Colonic mucosa (tissue), 4 donors: Measurements from ENCODE around the gene C2orf81. TPM values are rescaled to one million over a fixed set of nuclear protein-coding genes. Genes with fewer than 3 reads are reported as not detected.
A peak's percentile ranks its signal among the peaks of the same experiment; 100 is the strongest.

ENCODE experiments used
- DNase-seq: peaks from one replicate; pipeline ENCODE4 v3.0.0-alpha.2; 2020
- H3K27ac ChIP-seq: fragments of 200-600 bp; one replicate; pipeline ENCODE4 v1.8.0; 2021
- H3K27me3 ChIP-seq: fragments of 200-600 bp; one replicate; pipeline ENCODE4 v1.8.0; 2021
- H3K36me3 ChIP-seq: fragments of 200-600 bp; one replicate; pipeline ENCODE4 v1.8.0; 2021
- H3K4me1 ChIP-seq: fragments of 200-600 bp; one replicate; pipeline ENCODE4 v1.8.0; 2021; ENCODE audit warnings: mild to moderate bottlenecking
- H3K4me3 ChIP-seq: fragments of 200-600 bp; one replicate; pipeline ENCODE4 v1.8.0; 2021
- H3K9ac ChIP-seq, 2 donors: one replicate each; pipeline ENCODE4 v1.7.0; 2013; ENCODE audit warnings: control low read depth in 2 of 2, low read depth in 2 of 2, low read length in 2 of 2
- H3K9me3 ChIP-seq: fragments of 200-600 bp; one replicate; pipeline ENCODE4 v1.8.0; 2021
- intact Hi-C: fragments of 100-400 bp; cut with DNase I; formaldehyde crosslinking; loops from one replicate; pipeline ENCODE4 v1.14.1; 2022
- total RNA-seq, 2 donors: library from RNA; stranded (reverse); fragmentation: NEBNext Ultra II Directional in 1 of 2; extraction: Animal tissue kit (Norgen Biotek cat#: 25700) in 1 of 2; gene quantifications; one replicate each; pipeline ENCODE4 v1.2.1, GENCODE V29; 2021
- TF ChIP-seq, protein P1 (sequence below): fragments of 200-600 bp; IDR thresholded peaks from one replicate; pipeline ENCODE4 v1.8.0; 2022; ENCODE audit warnings: antibody characterized with exemption, mild to moderate bottlenecking
- donor health status: healthy.
- donor health status: DM: no; HTN: no; CAD: no.
- donor health status: DM: no; HTN: no; CAD: no.

Gene C2orf81
- total RNA-seq, 2 donors from 2014 or later, result 0.62 to 1.1 TPM

DNA sequence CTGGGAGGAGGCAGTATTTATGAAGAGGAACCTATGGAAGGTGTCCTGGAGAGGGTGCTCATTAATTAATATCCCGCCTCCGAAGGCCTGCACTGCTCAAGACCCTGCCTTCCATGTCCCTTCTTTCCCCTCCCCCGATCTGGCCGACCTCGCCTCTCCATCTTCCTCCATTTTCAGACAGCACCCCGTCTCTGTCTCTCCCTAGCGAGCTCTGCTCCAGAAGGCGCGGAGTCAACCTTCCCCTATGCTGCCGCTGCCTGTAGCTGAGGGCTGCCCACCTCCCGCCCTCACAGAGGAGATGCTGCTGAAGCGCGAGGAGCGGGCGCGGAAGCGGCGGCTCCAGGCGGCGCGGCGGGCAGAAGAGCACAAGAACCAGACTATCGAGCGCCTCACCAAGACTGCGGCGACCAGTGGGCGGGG, 35.7 kb upstream of the C2orf81 start:
- TF ChIP-seq, protein P1, sequence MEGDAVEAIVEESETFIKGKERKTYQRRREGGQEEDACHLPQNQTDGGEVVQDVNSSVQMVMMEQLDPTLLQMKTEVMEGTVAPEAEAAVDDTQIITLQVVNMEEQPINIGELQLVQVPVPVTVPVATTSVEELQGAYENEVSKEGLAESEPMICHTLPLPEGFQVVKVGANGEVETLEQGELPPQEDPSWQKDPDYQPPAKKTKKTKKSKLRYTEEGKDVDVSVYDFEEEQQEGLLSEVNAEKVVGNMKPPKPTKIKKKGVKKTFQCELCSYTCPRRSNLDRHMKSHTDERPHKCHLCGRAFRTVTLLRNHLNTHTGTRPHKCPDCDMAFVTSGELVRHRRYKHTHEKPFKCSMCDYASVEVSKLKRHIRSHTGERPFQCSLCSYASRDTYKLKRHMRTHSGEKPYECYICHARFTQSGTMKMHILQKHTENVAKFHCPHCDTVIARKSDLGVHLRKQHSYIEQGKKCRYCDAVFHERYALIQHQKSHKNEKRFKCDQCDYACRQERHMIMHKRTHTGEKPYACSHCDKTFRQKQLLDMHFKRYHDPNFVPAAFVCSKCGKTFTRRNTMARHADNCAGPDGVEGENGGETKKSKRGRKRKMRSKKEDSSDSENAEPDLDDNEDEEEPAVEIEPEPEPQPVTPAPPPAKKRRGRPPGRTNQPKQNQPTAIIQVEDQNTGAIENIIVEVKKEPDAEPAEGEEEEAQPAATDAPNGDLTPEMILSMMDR, result no peak

DNA sequence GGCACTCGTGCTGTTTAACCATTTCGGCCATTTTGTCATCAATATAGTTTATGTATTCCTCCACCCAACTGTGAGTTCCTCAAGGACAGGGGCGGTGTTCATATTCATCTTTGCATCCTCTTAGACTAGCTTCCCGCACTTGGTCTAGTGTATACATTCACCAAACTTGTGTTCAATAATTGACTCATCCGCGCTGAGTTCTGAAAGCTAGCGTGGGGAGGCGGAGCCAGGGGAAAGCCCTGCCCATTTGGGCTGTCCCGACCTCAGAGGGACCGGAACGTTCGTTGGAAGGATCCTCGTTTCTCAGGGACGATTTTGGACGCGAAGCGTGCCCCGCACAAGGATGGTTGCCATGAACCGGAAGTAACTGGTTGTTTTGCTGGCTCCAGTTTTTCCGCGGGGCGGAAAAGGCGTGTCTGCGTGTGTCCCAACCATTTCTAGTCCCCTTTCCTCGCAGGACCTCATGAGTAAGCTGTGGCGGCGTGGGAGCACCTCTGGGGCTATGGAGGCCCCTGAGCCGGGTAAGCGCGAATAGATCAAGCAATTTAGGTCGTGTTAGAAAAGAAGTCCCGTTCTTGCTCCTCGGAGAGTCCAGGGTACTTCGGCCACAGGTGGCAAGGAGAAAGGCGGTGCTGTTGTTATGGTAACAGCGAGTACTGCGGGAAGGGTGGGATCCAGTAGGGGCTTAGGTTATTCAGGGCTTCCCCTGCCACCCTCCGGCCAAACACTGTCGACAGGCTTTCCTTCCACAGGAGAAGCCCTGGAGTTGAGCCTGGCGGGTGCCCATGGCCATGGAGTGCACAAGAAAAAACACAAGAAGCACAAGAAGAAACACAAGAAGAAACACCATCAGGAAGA, 33.5 kb upstream of the C2orf81 start, which contains the start of gene INO80B:
INO80B (plus strand) TSS at position 434 of the 858 bp plus-strand sequence; CDS start at position 464, 30 bp downstream.
- Histone ChIP-seq H3K9me3 (no peaks in the 10 kb centered on the region), H3K9ac (peak within 1 kb of the TSS; percentile 17 to 75), H3K27ac (no peak within 1 kb of the TSS), H3K36me3 (no peaks in the 10 kb centered on the region), H3K4me1 (peaks cover 15% of the 10 kb centered on the region), H3K27me3 (no peaks in the 10 kb centered on the region), H3K4me3 (peak within 1 kb of the TSS; percentile 50)
- TF ChIP-seq, protein P1, result no peak
- peak; percentile 98 for DNase-seq
- intact Hi-C loops, result no loop called here

More for the DNA sequence above, 35.7 kb upstream of the C2orf81 start:
- no peaks in the 10 kb centered on the region for H3K9me3 ChIP-seq
- H3K4me3 ChIP-seq, result peak overlapping the region; percentile 68
- peak overlapping the region; percentile 100 for H3K27ac ChIP-seq
- no peaks in the 10 kb centered on the region for H3K36me3 ChIP-seq
- intact Hi-C loops, result no loop called here
- no peaks in the 10 kb centered on the region for H3K27me3 ChIP-seq
- peak; percentile 42 for DNase-seq
- peak overlapping the region; percentile 94 to 98 for H3K9ac ChIP-seq
- peaks cover 15% of the 10 kb centered on the region for H3K4me1 ChIP-seq

DNA sequence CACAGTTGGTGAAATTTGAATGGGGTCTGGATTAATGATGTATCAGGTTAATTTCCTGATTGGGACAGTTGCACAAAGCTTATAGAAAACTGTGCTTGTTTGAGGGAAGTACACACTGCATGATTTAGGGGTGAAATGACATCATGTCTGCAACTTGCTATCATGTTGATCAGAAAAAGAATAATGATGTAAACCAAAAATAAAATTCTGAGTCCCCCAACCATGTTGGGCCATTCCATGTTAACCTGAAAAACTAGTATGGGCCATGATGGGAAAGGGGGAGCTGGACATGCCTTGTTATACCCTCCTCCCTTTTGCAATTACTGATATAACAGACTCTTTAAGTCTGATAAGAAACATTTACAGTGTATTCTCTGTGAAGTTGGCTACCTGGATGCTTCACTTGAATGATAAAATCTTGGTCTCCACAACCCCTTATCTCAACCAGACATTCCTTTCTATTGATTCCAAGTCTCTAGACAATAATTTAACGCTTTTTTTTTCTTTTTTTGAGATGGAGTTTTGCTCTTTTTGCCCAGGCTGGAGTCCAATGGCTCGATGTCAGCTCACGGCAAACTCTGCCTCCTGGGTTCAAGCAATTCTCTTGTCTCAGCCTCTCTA, 29.3 kb upstream of the C2orf81 start:
- Histone ChIP-seq H3K27ac (no peak overlapping the region), H3K36me3 (no peaks in the 10 kb centered on the region), H3K27me3 (no peaks in the 10 kb centered on the region), H3K4me3 (no peak overlapping the region), H3K9ac (no peak overlapping the region), H3K9me3 (no peaks in the 10 kb centered on the region), H3K4me1 (peaks cover 8% of the 10 kb centered on the region)
- intact Hi-C loops, result no loop called here
- DNase-seq, result no peak
- TF ChIP-seq, protein P1, result no peak

DNA sequence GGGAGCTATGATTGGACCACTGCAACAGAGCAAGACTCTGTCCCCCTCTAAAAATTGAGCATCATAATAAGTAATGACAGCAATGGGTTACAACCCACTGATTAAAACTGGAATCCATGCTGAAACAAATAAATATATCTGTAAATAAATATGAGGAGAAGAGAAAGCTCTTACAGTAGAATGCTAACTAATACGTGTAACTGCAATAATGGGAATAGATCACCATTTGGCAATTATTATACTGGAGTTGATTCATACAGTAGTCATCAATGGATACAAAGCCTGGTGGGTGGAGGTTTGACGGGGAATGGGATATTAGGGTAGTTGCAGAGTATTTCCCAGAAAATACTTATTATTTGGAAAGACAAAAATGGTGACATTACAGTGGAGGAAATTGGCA, 27.4 kb upstream of the C2orf81 start:
- Histone ChIP-seq H3K27ac (no peak overlapping the region), H3K36me3 (no peaks in the 10 kb centered on the region), H3K4me1 (no peaks in the 10 kb centered on the region), H3K27me3 (no peaks in the 10 kb centered on the region), H3K4me3 (no peak overlapping the region), H3K9me3 (no peaks in the 10 kb centered on the region), H3K9ac (no peak overlapping the region)
- TF ChIP-seq, protein P1, result no peak
- intact Hi-C loops, result no loop called here
- DNase-seq, result no peak

DNA sequence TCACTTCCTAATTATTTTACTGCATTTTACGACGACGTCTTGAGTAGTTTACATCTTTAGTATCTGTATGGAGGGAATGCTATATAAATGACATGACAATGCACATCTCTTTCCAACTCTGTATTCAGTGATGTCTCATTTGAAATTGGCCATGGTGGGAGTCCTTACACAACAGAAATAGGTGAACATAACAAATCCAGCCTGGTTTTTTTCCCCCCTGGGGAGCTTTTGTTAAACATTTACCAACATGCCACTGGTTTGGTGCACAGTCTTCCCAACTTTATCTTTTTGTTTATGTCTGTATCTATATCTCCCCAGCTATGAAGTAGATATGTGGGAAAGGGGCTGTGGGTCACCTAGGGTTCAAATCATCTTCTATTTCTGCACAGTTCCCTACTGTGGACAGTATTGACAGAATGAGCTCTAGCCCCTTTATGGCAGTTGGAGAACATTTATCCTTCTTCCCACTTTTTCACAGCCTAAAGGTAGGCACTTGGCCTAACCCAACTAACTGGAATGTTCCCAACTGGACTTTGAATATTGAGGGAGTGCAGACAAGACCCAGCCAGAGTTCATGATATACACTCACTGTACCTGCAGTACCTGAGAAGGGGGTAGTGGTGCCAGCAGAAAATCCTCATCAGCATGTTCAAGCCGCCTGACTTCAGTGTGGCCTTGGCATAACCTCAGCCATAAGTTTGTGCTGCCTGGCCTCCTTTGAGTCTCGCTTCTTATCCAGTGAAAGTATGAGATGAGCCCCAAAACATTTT, 26.0 kb upstream of the C2orf81 start:
- H3K27ac ChIP-seq, result no peak overlapping the region
- no peak for DNase-seq

More for the DNA sequence above, 26.0 kb upstream of the C2orf81 start:
- intact Hi-C loops, result no loop called here
- H3K36me3 ChIP-seq, result no peaks in the 10 kb centered on the region
- H3K4me3 ChIP-seq, result no peak overlapping the region
- TF ChIP-seq, protein P1, result no peak
- no peaks in the 10 kb centered on the region for H3K4me1 ChIP-seq
- no peaks in the 10 kb centered on the region for H3K9me3 ChIP-seq
- no peak overlapping the region for H3K9ac ChIP-seq
- no peaks in the 10 kb centered on the region for H3K27me3 ChIP-seq
